Measurements from ENCODE around the gene INSC.

DNA sequence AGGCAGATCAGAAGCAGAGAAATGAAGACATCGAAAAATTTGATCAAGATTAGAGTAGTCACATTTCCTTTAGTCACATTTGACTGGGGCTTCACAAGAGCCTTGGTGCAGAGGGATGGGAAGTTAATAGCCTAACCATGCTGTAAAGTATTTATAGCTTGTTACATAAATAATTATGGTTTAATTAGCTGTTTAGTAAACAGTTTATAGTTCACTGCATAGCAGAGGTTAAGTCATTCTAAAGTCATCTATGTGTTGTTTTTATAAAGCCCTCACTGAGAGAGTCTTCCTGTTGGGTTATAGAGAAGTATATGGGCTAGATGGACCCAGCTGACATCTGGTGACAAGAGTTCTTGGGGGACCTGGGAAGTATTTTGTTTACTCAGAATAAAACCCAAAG lies 47.1 kb downstream of the INSC start:
- TF ChIP-seq, protein P1, sequence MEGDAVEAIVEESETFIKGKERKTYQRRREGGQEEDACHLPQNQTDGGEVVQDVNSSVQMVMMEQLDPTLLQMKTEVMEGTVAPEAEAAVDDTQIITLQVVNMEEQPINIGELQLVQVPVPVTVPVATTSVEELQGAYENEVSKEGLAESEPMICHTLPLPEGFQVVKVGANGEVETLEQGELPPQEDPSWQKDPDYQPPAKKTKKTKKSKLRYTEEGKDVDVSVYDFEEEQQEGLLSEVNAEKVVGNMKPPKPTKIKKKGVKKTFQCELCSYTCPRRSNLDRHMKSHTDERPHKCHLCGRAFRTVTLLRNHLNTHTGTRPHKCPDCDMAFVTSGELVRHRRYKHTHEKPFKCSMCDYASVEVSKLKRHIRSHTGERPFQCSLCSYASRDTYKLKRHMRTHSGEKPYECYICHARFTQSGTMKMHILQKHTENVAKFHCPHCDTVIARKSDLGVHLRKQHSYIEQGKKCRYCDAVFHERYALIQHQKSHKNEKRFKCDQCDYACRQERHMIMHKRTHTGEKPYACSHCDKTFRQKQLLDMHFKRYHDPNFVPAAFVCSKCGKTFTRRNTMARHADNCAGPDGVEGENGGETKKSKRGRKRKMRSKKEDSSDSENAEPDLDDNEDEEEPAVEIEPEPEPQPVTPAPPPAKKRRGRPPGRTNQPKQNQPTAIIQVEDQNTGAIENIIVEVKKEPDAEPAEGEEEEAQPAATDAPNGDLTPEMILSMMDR (IDR thresholded peaks at IDR 0.05 in 4 of 5, conservative IDR thresholded peaks at IDR 0.05 in 1 of 5), result no peak
- no peak for TF ChIP-seq POLR2A (IDR thresholded peaks at IDR 0.05)
